ENCODE results near the gene IZUMO2. TPM values are rescaled to one million over a fixed set of nuclear protein-coding genes. Genes with fewer than 3 reads are reported as not detected.
"Not testable (repeated sequence)": the region's sequence is repeated elsewhere in the genome, so short reads cannot be mapped to it uniquely, and the experiment has no call there.

Gene IZUMO2
- total RNA-seq, 1 donor from 2014 or later, result not detected

GRCh38 chr19:50135856-50136602, 27.1 kb downstream of the IZUMO2 start:
- not testable (repeated sequence) for DNase-seq (ENCODE audit: low spot score)

GRCh38 chr19:50134777-50135719, 28.0 kb downstream of the IZUMO2 start:
- DNase-seq (ENCODE audit: low spot score), result not testable (repeated sequence)

- not testable (repeated sequence) for DNase-seq (ENCODE audit: low spot score)
Measured at GRCh38 chr19:50133518-50134492, 29.3 kb downstream of the IZUMO2 start.

- not testable (repeated sequence) for DNase-seq (ENCODE audit: low spot score)
Measured at GRCh38 chr19:50104012-50104411, 59.1 kb downstream of the IZUMO2 start.

GRCh38 chr19:50103405-50103804, 59.7 kb downstream of the IZUMO2 start:
- not testable (repeated sequence) for DNase-seq (ENCODE audit: low spot score)

Other genes starting within 250 kb of the IZUMO2 start
- gene ATF5, start 234.1 kb downstream of the IZUMO2 start, total RNA-seq (ENCODE audit: insufficient read depth, low replicate concordance), result 2.6 TPM
- 15.4 TPM for gene NUP62, start 233.8 kb downstream of the IZUMO2 start, total RNA-seq (ENCODE audit: insufficient read depth, low replicate concordance)
- 0.72 TPM for gene SIGLEC11, start 202.1 kb downstream of the IZUMO2 start, total RNA-seq (ENCODE audit: insufficient read depth, low replicate concordance)
- gene VRK3, start 137.9 kb downstream of the IZUMO2 start, total RNA-seq (ENCODE audit: insufficient read depth, low replicate concordance), result 11.1 TPM
- gene ZNF473, start 137.3 kb downstream of the IZUMO2 start, total RNA-seq (ENCODE audit: insufficient read depth, low replicate concordance), result 20.5 TPM
- gene MYH14, start 40.3 kb upstream of the IZUMO2 start, total RNA-seq (ENCODE audit: insufficient read depth, low replicate concordance), result 17.1 TPM
- gene KCNC3, start 166.1 kb upstream of the IZUMO2 start, total RNA-seq (ENCODE audit: insufficient read depth, low replicate concordance), result 0.48 TPM
- 1.2 TPM for gene NAPSA, start 202.4 kb upstream of the IZUMO2 start, total RNA-seq (ENCODE audit: insufficient read depth, low replicate concordance)
- 46.2 TPM for gene NR1H2, start 213.2 kb upstream of the IZUMO2 start, total RNA-seq (ENCODE audit: insufficient read depth, low replicate concordance)
- 7.2 TPM for gene POLD1, start 221.1 kb upstream of the IZUMO2 start, total RNA-seq (ENCODE audit: insufficient read depth, low replicate concordance)